ENCODE measurements around the gene PARD3.

PARD3 gene

DNA sequence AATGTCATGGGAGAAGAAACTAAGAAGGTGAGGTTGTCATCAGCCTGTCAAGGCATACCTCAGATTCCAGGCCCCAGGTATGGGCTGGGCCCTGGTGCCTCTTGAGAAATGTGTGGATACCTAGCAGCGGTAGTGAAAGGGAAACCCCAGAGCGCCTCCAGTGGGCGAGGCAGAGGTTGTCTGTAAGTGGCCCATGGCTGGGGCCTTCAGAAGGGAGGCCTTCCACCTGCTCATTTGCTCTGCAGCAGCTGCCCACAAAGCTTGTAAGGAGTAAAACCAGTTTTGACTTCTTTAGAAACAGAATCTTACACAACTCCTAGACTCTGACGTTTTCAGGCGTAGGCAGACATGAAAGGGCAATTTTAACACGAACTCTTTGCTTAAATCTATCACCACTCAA, 509.9 kb downstream of the PARD3 start:
- Histone ChIP-seq H3K36me3 (no peaks in the 10 kb centered on the region), H3K4me3 (no peak overlapping the region), H3K4me1 (no peaks in the 10 kb centered on the region), H3K9me3 (no peaks in the 10 kb centered on the region), H3K27ac (no peak overlapping the region), H3K27me3 (no peaks in the 10 kb centered on the region)
- TF ChIP-seq, protein P1, sequence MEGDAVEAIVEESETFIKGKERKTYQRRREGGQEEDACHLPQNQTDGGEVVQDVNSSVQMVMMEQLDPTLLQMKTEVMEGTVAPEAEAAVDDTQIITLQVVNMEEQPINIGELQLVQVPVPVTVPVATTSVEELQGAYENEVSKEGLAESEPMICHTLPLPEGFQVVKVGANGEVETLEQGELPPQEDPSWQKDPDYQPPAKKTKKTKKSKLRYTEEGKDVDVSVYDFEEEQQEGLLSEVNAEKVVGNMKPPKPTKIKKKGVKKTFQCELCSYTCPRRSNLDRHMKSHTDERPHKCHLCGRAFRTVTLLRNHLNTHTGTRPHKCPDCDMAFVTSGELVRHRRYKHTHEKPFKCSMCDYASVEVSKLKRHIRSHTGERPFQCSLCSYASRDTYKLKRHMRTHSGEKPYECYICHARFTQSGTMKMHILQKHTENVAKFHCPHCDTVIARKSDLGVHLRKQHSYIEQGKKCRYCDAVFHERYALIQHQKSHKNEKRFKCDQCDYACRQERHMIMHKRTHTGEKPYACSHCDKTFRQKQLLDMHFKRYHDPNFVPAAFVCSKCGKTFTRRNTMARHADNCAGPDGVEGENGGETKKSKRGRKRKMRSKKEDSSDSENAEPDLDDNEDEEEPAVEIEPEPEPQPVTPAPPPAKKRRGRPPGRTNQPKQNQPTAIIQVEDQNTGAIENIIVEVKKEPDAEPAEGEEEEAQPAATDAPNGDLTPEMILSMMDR (IDR thresholded peaks at IDR 0.05) = no peak
- intact Hi-C loops (cut with DNase I; ENCODE audit: low total_unique reads) = no loop called here
- DNase-seq = no peak

DNA sequence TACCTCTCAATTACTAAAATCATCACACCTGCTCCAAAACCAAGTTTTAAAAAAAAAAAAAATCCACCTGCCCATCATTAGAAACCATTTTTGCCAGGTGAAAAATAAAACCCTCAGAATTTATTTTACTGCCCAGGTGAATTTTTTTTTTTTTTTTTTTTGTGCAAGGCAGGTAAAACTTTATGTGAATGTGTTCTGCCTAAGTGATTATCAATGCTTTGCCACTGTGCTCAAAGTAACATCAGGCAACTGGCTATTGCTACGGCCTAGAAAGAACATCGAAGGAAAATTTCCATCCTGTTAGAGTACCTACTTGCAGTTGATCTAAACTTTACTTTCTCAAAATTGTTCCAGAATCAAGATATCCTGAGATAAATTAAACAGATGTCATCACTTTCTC, 512.1 kb downstream of the PARD3 start:
- TF ChIP-seq, protein P1 (IDR thresholded peaks at IDR 0.05) = no peak
- no peaks in the 10 kb centered on the region for H3K4me1 ChIP-seq

DNA sequence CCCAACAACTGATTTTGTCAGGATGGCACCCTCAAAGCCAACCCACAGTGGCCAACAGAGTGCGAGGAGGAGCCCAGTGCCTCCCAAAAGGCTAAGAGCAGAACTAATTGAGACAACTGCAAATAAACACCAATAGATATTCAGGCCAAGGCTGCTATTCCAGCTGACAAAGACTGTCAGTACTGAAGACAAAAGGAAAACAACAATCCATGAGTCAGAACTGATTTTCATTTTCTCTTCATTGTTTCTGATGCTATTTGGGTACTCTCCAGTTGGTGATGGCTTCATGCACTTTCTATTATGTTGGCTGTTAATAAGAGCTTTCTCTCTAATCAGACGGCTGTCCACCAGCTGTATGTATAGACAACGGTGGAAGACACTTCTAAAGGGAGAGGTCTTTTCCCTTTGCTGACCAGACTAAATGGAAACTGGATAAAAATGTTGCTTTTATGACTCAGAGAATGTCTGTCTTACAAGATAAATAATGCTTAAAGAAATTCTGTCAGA, 515.9 kb downstream of the PARD3 start:
- H3K27me3 ChIP-seq = no peaks in the 10 kb centered on the region
- TF ChIP-seq, protein P1 (IDR thresholded peaks at IDR 0.05) = no peak
- no peaks in the 10 kb centered on the region for H3K9me3 ChIP-seq
- intact Hi-C loops (cut with DNase I; ENCODE audit: low total_unique reads) = no loop called here
- no peaks in the 10 kb centered on the region for H3K4me1 ChIP-seq
- H3K4me3 ChIP-seq = no peak overlapping the region
- H3K27ac ChIP-seq = no peak overlapping the region
- no peak for DNase-seq
- H3K36me3 ChIP-seq = no peaks in the 10 kb centered on the region

More for the DNA sequence above, 512.1 kb downstream of the PARD3 start:
- Histone ChIP-seq H3K9me3 (no peaks in the 10 kb centered on the region), H3K27me3 (no peaks in the 10 kb centered on the region), H3K27ac (no peak overlapping the region), H3K36me3 (no peaks in the 10 kb centered on the region), H3K4me3 (no peak overlapping the region)
- DNase-seq = no peak
- intact Hi-C loops (cut with DNase I; ENCODE audit: low total_unique reads) = no loop called here

DNA sequence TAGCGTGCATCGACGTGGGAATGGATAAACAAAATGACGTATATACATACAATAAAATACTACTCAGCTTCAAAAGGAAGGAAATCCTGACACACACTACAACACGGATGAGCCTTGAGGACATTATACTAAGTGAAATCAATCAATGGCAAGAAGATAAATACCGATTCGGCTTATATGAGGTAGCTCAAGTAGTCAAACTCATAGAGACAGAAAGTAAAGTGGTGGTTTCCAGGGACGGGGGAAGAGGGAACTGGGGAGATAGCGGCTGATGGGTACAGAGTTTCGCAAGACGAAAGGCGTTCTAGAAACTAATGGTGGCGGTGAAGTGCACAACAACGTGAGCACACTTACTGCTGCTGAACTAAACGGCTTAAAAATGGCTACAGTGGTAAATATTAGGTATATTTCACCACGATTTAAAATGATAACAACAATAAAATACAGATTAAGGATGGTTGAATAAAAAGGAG, 516.7 kb downstream of the PARD3 start:
- H3K4me1 ChIP-seq = no peaks in the 10 kb centered on the region
- TF ChIP-seq, protein P1 (IDR thresholded peaks at IDR 0.05) = no peak
- DNase-seq = no peak
- no peak overlapping the region for H3K27ac ChIP-seq
- H3K27me3 ChIP-seq = no peaks in the 10 kb centered on the region
- no peak overlapping the region for H3K4me3 ChIP-seq
- H3K36me3 ChIP-seq = no peaks in the 10 kb centered on the region
- intact Hi-C loops (cut with DNase I; ENCODE audit: low total_unique reads) = no loop called here
- no peaks in the 10 kb centered on the region for H3K9me3 ChIP-seq

DNA sequence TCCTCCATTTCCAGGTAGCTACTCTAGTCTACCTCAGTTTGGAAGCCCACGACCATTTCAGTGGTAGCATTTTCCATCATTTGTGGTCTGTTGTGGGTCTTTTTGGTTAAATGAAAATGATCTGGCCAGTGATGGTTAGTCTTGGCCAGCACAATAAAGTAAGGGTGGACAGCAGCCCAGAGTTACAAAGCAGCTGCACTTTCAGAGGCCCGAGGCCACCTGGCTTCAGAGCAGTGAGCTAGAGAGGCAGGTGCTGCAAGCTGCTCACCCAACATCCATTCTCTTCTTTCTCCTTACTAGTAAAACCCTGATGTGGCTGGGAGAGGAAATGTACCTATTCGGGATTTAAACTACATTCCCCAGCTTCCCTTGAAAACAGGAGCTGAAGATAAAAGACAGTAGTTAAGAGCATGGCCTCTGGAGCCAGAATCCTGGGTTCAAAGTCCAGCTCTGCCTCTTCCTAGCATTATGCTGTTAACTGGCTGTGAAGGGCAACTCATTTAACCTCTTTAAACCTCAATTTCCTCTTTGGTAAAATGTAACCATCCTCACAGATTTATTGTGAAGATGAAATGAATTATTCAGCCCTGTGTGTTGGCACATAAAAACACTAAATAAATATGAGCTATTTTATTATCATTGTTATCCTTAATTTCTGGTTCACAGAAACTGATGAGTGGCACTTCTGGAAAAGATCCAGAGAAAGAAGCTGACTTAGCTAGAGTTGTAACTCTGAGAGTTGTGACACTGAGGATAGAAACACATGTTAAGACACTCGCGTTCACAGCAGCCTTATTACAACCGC, 517.4 kb downstream of the PARD3 start:
- Histone ChIP-seq H3K27ac (no peak overlapping the region), H3K9me3 (no peaks in the 10 kb centered on the region), H3K4me1 (no peaks in the 10 kb centered on the region), H3K27me3 (no peaks in the 10 kb centered on the region), H3K36me3 (no peaks in the 10 kb centered on the region), H3K4me3 (no peak overlapping the region)
- intact Hi-C loops (cut with DNase I; ENCODE audit: low total_unique reads) = no loop called here
- no peak for DNase-seq
- TF ChIP-seq, protein P1 (IDR thresholded peaks at IDR 0.05) = no peak
